Hematopoietic multipotent progenitor cell treated with erythropoietin and hydrocortisone succinate and interleukin-3 and kit ligand, for 4 days (in vitro differentiated cells): Measurements from ENCODE around the gene ATL1.
"Not testable (repeated sequence)": the region's sequence is repeated elsewhere in the genome, so short reads cannot be mapped to it uniquely, and the experiment has no call there.

ENCODE experiments used
- DNase-seq: peaks from one replicate; pipeline ENCODE4 v3.0.0-alpha.2; 2015

ATL1 gene

GRCh38 chr14:50603565-50603964 lies 43.6 kb downstream of the ATL1 start:
- peak; percentile 12 for DNase-seq

- DNase-seq: no peak
Observed at GRCh38 chr14:50605766-50606165, 45.8 kb downstream of the ATL1 start.

- DNase-seq: no peak
Observed at GRCh38 chr14:50606468-50606867, 46.5 kb downstream of the ATL1 start.

- no peak for DNase-seq
Observed at GRCh38 chr14:50607181-50607580, 47.2 kb downstream of the ATL1 start.

DNA sequence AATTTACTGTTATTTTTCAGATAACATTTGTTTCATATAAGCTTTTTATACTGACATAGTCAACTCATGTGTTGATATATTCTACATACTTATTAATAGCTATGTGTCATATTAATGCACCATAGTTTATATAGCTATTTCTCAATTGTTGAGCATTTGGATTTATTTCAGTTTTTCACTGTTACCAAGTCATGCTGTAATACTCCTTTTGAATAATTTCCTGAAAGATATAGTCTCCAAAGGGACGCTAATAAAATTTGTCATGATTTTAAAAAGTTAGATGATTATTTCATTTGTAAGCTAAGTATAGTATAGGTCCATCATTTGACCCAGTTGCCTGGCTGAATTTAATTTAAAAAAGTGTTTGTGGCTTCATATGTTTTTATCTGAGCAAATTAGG lies 47.8 kb downstream of the ATL1 start:
- no peak for DNase-seq

GRCh38 chr14:50608302-50608851 lies 48.4 kb downstream of the ATL1 start:
- no peak for DNase-seq

DNA sequence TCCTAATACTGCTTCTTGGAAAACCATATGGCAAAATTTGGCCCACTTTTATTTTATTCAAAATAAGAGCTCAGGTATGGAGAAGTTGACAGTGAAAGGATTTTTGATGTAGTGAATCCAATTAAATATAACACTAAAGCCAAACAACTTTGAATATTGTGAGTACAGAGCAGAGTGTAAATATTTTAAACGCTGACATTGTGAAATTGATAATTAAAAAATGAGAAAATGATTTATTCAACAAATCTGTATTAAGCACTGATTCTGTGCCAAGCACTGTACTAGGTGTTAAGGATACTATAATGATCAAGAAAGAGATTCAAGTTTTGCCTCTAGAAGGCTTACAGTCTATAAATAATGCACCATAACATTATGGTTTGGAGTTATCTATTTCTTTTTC lies 50.5 kb downstream of the ATL1 start:
- no peak for DNase-seq

GRCh38 chr14:50612806-50613205 lies 52.9 kb downstream of the ATL1 start:
- no peak for DNase-seq

- DNase-seq: no peak
Observed at GRCh38 chr14:50615056-50615455, 55.1 kb downstream of the ATL1 start.

GRCh38 chr14:50615552-50615951 lies 55.6 kb downstream of the ATL1 start:
- DNase-seq: no peak

DNA sequence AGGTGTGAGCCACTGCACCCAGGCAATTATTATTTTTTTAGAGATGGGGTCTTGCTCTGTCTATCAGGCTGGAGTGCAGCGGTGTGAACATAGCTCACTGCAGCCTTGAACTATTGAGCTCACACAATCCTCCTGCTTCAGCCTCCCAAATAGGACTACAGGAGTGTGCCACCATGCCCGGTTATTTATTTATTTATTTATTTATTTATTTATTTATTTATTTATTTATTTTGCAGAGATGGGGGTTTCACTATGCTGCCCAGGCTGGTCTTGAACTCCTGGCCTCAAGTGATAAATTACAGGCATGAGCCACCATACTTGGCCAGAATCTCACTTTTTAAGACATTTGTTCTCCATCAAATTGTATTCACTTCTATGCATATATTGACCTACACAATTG lies 56.3 kb downstream of the ATL1 start:
- no peak for DNase-seq

GRCh38 chr14:50619569-50620141 lies 59.7 kb downstream of the ATL1 start:
- DNase-seq: peak; percentile 68

GRCh38 chr14:50620341-50620740 lies 60.4 kb downstream of the ATL1 start:
- no peak for DNase-seq

GRCh38 chr14:50622978-50623377 lies 63.0 kb downstream of the ATL1 start:
- no peak for DNase-seq

GRCh38 chr14:50624447-50624846 lies 64.5 kb downstream of the ATL1 start:
- no peak for DNase-seq

DNA sequence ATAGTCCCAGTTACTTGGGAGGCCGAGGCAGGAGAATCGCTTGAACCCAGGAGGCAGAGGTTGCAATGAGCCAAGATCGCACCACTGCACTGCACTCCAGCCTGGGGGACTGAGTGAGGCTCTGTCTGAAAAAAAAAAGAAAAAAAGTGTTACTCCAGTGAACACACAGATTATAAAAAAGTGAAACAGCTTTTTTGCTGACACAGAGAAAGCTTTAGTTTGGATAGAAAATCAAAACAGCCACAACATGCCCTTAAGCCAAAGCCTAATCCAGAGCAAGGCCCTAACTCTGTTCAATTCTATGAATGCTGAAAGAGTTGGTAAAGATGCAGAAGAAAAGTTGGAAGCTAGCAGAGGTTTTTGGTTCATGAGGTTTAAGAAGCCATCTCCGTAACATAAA lies 65.0 kb downstream of the ATL1 start:
- not testable (repeated sequence) for DNase-seq

DNA sequence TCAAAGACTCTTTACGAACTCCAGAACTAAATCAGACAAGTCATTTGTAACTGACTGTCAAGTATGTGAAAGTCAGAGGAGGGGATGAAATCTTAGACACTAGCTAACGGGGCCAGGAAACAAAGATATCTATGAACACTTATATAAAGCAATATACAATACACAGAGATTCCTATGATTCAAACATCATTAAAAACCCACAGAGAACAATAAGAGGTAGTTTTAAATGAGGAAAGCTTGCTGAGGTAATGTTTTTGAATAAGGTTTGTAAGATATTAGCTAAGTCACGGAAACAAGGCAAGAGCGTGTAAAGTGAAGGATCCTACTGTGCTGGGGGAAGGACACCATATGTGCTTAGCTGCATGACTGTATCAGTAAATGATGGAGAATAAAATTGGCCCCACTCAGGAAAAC lies 71.5 kb downstream of the ATL1 start:
- DNase-seq: no peak

GRCh38 chr14:50633954-50634353 lies 74.0 kb downstream of the ATL1 start:
- DNase-seq: no peak

GRCh38 chr14:50635141-50635540 lies 75.2 kb downstream of the ATL1 start:
- no peak for DNase-seq

GRCh38 chr14:50647282-50647681 lies 87.3 kb downstream of the ATL1 start:
- no peak for DNase-seq

- no peak for DNase-seq
Observed at GRCh38 chr14:50647753-50648152, 87.8 kb downstream of the ATL1 start.

DNA sequence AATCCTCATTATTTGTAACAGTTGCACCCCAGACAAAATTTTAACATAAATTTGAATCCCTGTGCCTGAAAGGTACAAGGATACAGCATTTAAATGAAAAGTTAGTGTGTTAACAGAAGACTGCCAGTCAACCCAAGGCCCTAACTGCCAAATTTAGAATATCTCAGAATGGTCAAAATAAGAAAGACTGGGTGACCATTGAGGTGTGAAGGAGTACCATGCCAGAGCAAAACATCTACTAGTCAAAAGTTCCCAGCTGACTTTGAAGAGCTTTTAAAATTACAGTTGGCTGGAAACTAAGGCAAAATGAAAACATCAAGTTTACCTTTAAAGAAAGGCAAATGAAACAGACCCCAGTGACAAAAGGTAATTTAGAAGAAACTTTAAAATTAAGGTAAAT lies 89.7 kb downstream of the ATL1 start:
- DNase-seq: no peak

DNA sequence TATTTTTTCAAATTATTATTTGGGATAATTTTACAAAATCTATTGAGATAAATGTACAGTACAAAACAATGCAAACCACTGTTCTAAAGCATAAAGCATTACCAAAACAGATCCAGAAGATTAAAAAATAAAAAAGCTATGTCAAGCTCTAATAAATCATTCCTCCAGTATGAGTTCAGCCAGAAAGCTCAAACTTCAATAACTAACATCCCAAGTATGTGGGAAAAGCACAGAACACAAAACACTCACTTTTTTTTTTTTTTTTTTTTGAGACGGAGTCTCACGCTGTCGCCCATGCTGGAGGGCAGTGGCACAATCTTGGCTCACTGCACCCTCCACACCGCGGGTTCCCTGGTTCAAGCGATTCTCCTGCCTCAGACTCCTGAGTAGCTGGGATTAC lies 96.8 kb downstream of the ATL1 start:
- DNase-seq: no peak

DNA sequence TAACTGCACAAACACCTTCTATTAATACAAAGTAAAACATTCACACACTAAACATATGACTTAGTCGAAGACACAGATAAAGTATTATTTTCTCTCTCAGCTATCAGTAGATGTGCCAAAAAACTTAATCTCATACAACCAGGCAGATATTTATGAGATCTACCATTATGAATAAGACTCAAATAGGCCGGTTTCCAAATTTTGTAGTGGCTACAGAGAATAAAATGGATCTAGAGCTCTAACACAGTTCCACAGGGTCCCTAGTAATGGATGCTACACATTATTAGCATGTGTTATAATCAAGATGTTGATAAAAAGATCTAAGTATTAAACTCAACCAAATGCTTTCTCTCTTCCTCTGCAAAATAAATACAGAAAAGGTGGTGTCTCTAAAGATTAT lies 97.8 kb downstream of the ATL1 start:
- peak; percentile 32 for DNase-seq

DNA sequence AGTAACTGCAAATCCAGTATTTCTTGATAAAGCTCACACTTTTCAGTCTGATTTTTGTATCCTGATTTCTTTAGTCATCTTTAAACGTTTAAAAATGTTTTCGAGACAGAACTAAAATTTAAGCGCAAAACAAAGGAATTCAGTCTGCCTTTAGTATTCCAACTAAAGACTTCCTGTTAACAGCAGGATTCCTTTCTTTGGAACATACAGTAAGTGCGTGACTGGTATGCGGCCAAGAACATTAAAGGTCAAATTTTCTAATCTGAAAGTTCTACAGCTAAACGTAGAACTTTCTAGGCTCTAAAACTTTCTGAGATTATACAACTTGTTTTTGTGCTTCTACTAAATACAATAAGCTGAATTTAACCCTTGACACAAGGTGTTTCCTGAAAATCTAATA lies 98.3 kb downstream of the ATL1 start:
- DNase-seq: no peak
